HL-60 (cell line): ENCODE results near the gene USP36.

Experiments used
- DNase-seq, 2 experiments: peaks; one replicate each; pipeline ENCODE4 v3.0.0-alpha.2; 2010 to 2020; ENCODE audit warnings: low read depth in 1 of 2, low spot score in 1 of 2
- H3K27ac ChIP-seq: fragments of 250-450 bp; sonication (Bioruptor Pico); replicated peaks from 2 replicates; pipeline ENCODE4 v1.5.1; 2020; ENCODE audit warnings: mild to moderate bottlenecking, moderate library complexity
- H3K27me3 ChIP-seq: fragments of 250-450 bp; sonication (Bioruptor Pico); 2 replicates; pipeline ENCODE4 v1.5.1; 2021; ENCODE audit warnings: mild to moderate bottlenecking, moderate library complexity; ENCODE audit not compliant: insufficient read depth, poor library complexity, severe bottlenecking
- H3K4me3 ChIP-seq: replicated peaks from 2 replicates; pipeline ENCODE4 v1.5.1; 2011; ENCODE audit warnings: mild to moderate bottlenecking, control low read depth, low read length; ENCODE audit not compliant: insufficient read depth
- GABPA ChIP-seq: IDR thresholded peaks from 2 replicates; pipeline ENCODE4 v1.6.1; 2012; ENCODE audit warnings: low read depth
- POLR2AphosphoS5 ChIP-seq: IDR thresholded peaks from 2 replicates; pipeline ENCODE4 v1.6.1; 2012; ENCODE audit warnings: low read depth
- SPI1 ChIP-seq: IDR thresholded peaks from 2 replicates; pipeline ENCODE4 v1.6.1; 2012; ENCODE audit warnings: low read depth, mild to moderate bottlenecking, borderline replicate concordance
- TF ChIP-seq, protein P1 (sequence below): IDR thresholded peaks from one replicate; pipeline ENCODE4 v1.5.1; 2011; ENCODE audit warnings: low read length, control low read depth, inconsistent platforms; ENCODE audit not compliant: insufficient read depth
- TF ChIP-seq, protein P2 (sequence below): IDR thresholded peaks from 2 replicates; pipeline ENCODE4 v1.6.1; 2012; ENCODE audit warnings: low read depth; ENCODE audit not compliant: insufficient replicate concordance

Gene USP36

DNA sequence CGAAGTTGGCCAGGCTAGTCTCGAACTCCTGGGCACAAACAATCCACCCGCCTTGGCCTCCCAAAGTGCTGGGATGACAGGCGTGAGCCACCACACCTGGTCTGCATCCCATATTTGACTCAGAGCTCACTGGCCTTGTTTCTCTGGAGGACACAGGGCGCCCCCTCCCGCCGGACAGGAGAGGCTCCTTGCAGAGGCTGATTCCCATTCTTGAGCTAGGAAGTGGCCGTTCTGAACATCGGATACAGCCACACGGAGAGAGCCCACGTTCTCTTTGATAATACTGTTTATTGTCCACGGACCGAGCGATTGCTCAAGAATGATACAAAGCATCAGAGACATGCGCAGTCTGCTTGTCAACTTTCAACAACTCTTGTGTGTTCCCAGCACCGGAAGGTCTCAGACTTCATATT lies 12.1 kb upstream of the USP36 start:
- DNase-seq: no peak
- Histone ChIP-seq H3K27ac (no peak overlapping the region), H3K4me3 (no peak overlapping the region), H3K27me3 (no peaks in the 10 kb centered on the region)
- TF ChIP-seq SPI1: no peak
- no peak for TF ChIP-seq GABPA
- TF ChIP-seq POLR2AphosphoS5: no peak
- TF ChIP-seq, protein P1, sequence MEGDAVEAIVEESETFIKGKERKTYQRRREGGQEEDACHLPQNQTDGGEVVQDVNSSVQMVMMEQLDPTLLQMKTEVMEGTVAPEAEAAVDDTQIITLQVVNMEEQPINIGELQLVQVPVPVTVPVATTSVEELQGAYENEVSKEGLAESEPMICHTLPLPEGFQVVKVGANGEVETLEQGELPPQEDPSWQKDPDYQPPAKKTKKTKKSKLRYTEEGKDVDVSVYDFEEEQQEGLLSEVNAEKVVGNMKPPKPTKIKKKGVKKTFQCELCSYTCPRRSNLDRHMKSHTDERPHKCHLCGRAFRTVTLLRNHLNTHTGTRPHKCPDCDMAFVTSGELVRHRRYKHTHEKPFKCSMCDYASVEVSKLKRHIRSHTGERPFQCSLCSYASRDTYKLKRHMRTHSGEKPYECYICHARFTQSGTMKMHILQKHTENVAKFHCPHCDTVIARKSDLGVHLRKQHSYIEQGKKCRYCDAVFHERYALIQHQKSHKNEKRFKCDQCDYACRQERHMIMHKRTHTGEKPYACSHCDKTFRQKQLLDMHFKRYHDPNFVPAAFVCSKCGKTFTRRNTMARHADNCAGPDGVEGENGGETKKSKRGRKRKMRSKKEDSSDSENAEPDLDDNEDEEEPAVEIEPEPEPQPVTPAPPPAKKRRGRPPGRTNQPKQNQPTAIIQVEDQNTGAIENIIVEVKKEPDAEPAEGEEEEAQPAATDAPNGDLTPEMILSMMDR: no peak

DNA sequence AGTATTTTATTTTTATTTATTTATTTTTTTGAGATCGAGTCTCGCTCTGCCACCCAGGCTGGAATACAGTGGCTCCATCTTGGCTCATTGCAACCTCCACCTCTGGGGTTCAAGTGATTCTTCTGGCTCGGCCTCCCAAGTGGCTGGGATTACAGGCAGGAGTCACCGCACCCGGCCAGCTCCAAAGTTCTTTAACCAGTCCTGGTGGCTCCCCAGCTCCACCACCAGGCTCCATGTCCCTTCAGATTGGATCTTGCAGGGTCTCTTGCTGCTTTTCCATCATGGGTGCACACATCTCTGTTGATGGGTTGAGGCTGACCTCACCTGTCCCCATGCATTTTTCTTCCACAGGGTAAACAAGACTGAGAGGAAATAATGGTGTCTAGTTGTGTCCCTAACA lies 8.4 kb upstream of the USP36 start:
- TF ChIP-seq GABPA: no peak
- Histone ChIP-seq H3K27me3 (no peaks in the 10 kb centered on the region), H3K27ac (no peak overlapping the region), H3K4me3 (no peak overlapping the region)
- no peak for DNase-seq

DNA sequence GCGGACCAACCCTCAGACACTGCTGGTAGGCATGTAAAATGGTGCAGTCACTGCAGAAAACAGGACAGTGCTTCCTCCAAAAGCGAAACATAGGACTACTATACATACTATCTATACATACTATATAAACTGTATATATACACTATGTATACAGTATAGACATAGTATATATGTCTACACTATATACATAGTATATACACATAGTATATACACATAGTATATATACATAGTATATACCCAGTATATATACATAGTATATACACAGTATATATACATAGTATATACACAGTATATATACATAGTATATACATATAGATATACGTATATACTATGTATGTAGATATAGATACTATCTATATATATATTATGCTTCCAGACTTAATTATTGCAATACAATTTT lies 6.4 kb upstream of the USP36 start:
- DNase-seq: no peak
- Histone ChIP-seq H3K4me3 (no peak overlapping the region), H3K27ac (no peak overlapping the region), H3K27me3 (no peaks in the 10 kb centered on the region)
- TF ChIP-seq, protein P2, sequence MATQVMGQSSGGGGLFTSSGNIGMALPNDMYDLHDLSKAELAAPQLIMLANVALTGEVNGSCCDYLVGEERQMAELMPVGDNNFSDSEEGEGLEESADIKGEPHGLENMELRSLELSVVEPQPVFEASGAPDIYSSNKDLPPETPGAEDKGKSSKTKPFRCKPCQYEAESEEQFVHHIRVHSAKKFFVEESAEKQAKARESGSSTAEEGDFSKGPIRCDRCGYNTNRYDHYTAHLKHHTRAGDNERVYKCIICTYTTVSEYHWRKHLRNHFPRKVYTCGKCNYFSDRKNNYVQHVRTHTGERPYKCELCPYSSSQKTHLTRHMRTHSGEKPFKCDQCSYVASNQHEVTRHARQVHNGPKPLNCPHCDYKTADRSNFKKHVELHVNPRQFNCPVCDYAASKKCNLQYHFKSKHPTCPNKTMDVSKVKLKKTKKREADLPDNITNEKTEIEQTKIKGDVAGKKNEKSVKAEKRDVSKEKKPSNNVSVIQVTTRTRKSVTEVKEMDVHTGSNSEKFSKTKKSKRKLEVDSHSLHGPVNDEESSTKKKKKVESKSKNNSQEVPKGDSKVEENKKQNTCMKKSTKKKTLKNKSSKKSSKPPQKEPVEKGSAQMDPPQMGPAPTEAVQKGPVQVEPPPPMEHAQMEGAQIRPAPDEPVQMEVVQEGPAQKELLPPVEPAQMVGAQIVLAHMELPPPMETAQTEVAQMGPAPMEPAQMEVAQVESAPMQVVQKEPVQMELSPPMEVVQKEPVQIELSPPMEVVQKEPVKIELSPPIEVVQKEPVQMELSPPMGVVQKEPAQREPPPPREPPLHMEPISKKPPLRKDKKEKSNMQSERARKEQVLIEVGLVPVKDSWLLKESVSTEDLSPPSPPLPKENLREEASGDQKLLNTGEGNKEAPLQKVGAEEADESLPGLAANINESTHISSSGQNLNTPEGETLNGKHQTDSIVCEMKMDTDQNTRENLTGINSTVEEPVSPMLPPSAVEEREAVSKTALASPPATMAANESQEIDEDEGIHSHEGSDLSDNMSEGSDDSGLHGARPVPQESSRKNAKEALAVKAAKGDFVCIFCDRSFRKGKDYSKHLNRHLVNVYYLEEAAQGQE: no peak
- no peak for TF ChIP-seq GABPA

DNA sequence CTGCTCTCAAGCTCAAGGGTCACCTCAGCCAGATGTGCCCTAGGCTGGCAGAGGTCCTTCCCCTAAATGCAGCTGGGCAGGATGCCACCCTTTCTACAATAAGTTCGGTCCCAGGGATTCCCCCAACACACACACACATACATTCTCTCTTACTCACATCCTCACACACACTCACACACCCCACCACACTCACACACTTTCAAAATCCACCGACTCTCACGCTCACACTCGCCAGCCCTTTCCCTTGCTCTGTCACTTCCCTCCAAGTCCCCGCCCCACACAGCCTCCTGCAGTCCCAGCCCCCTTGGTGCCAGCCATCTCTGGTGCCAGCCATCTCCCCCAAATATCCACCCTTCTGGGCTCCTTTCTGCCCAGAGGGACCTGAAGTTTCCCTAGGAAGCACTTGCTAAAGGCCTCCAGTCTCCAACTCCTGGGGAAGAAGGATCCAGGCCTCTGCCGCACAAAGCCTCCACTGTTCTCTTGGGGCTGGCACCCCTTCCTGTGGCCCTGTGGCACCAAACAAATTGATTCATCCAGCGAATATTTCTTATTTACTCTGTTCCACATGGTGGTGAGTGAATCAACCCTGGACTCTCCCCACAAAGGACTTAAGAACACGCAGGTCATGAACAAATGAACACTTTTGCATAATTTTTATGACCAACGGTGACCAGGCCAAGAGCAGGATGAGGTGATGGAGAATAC lies 3.8 kb upstream of the USP36 start:
- Histone ChIP-seq H3K4me3 (no peak overlapping the region), H3K27ac (no peak overlapping the region), H3K27me3 (no peaks in the 10 kb centered on the region)
- DNase-seq: no peak
- no peak for TF ChIP-seq POLR2AphosphoS5
- TF ChIP-seq, protein P1: no peak
- TF ChIP-seq SPI1: no peak
- TF ChIP-seq, protein P2: no peak
- no peak for TF ChIP-seq GABPA
